Measurements from ENCODE around the gene FLVCR2. TPM values are rescaled to one million over a fixed set of nuclear protein-coding genes. Genes with fewer than 3 reads are reported as not detected.
A peak's percentile ranks its signal among the peaks of the same experiment; 100 is the strongest.

FLVCR2 gene
- total RNA-seq, 2 donors from 2014 or later, result under 0.01 to 1.3 TPM

DNA sequence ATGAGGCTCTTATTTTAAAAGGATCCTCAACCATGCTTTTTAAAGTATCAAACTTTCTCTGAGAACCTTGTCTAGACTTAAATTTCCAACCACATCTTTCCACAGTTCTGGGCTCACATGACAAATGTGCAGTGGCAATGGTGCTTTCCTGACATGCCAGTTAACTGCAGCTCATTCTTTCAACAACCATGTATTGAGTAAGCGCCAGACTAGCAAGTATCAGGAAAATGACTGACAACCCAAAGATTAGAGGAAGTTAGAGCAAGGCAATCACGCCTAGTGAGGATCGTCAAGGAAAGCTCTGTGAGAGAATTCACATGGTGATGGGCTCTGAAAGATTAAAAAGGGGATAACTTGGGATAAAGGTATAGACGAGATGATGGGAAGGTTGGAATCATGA lies 35.8 kb downstream of the FLVCR2 start:
- peak in 1 of 4 donors; percentile 33 for DNase-seq
- no peak for TF ChIP-seq POLR2A (IDR thresholded peaks at IDR 0.05)
- TF ChIP-seq, protein P1, sequence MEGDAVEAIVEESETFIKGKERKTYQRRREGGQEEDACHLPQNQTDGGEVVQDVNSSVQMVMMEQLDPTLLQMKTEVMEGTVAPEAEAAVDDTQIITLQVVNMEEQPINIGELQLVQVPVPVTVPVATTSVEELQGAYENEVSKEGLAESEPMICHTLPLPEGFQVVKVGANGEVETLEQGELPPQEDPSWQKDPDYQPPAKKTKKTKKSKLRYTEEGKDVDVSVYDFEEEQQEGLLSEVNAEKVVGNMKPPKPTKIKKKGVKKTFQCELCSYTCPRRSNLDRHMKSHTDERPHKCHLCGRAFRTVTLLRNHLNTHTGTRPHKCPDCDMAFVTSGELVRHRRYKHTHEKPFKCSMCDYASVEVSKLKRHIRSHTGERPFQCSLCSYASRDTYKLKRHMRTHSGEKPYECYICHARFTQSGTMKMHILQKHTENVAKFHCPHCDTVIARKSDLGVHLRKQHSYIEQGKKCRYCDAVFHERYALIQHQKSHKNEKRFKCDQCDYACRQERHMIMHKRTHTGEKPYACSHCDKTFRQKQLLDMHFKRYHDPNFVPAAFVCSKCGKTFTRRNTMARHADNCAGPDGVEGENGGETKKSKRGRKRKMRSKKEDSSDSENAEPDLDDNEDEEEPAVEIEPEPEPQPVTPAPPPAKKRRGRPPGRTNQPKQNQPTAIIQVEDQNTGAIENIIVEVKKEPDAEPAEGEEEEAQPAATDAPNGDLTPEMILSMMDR (IDR thresholded peaks at IDR 0.05), result no peak
- H3K36me3 ChIP-seq (replicated peaks in 1 of 2; ENCODE audit: insufficient read depth in 1 of 2, low read depth in 2 of 2), result no peaks in the 10 kb centered on the region
- no peaks in the 10 kb centered on the region for H3K9me3 ChIP-seq
- ATAC-seq, result no peak
- WGBS, 2 donors, result 53 to 57% methylated on average over 4 of the region's 4 CpGs
- peak overlapping the region in 1 of 4 donors; percentile 57 for H3K27ac ChIP-seq
- H3K27me3 ChIP-seq, result no peaks in the 10 kb centered on the region
- H3K4me1 ChIP-seq, result no peaks in the 10 kb centered on the region
- H3K4me3 ChIP-seq, result no peak overlapping the region
- intact Hi-C loops (cut with DNase I), result no loop called here

DNA sequence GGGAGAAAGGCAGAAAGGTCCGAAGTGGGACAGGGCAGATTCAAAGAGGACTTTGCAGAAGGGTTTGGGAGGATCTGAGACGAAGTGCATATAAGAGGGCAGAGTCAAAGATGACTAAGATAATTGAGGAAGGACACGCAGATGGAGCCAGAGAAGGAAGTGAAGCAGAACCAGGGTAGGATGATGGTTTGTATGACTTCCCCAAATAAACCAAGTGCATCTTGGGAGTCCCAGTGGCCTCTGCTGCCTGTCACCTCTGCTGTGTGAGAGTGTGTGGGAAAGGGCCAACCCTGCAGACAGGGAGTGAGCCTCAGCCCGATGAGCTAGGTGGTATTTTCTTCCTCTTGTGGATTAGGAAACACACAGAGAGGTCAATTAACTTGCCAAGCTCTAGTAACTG lies 36.8 kb downstream of the FLVCR2 start:
- no peaks in the 10 kb centered on the region for H3K9me3 ChIP-seq
- WGBS, 2 donors, result 60 to 78% methylated on average over 4 of the region's 4 CpGs
- no peaks in the 10 kb centered on the region for H3K27me3 ChIP-seq
- intact Hi-C loops (cut with DNase I), result no loop called here
- TF ChIP-seq, protein P1 (IDR thresholded peaks at IDR 0.05), result no peak
- no peak for TF ChIP-seq POLR2A (IDR thresholded peaks at IDR 0.05)
- H3K27ac ChIP-seq, result peak overlapping the region in 1 of 4 donors; percentile 57
- no peak overlapping the region for H3K4me3 ChIP-seq
- no peaks in the 10 kb centered on the region for H3K4me1 ChIP-seq
- ATAC-seq, result no peak
- DNase-seq, result peak in 1 of 4 donors; percentile 62
- no peaks in the 10 kb centered on the region for H3K36me3 ChIP-seq (replicated peaks in 1 of 2; ENCODE audit: insufficient read depth in 1 of 2, low read depth in 2 of 2)

- H3K36me3 ChIP-seq (replicated peaks in 1 of 2; ENCODE audit: insufficient read depth in 1 of 2, low read depth in 2 of 2), result no peaks in the 10 kb centered on the region
- no peaks in the 10 kb centered on the region for H3K9me3 ChIP-seq
- H3K27me3 ChIP-seq, result no peaks in the 10 kb centered on the region
- DNase-seq, result peak in 1 of 4 donors; percentile 27
- no peaks in the 10 kb centered on the region for H3K4me1 ChIP-seq
- TF ChIP-seq, protein P1 (IDR thresholded peaks at IDR 0.05), result no peak
- TF ChIP-seq POLR2A (IDR thresholded peaks at IDR 0.05), result no peak
- 78 to 92% methylated on average over 1 of the region's 1 CpG for WGBS, 2 donors
- no peak overlapping the region for H3K27ac ChIP-seq
- ATAC-seq, result no peak
- intact Hi-C loops (cut with DNase I), result no loop called here
- H3K4me3 ChIP-seq, result no peak overlapping the region
These were observed 41.1 kb downstream of the FLVCR2 start for GRCh38 chr14:75619548-75619947.

GRCh38 chr14:75625034-75625433 lies 46.6 kb downstream of the FLVCR2 start:
- no peak overlapping the region for H3K27ac ChIP-seq
- H3K36me3 ChIP-seq (replicated peaks in 1 of 2; ENCODE audit: insufficient read depth in 1 of 2, low read depth in 2 of 2), result no peaks in the 10 kb centered on the region
- no peaks in the 10 kb centered on the region for H3K4me1 ChIP-seq
- 82 to 95% methylated on average over 3 of the region's 3 CpGs for WGBS, 2 donors
- no peak overlapping the region for H3K4me3 ChIP-seq
- no peak for TF ChIP-seq POLR2A (IDR thresholded peaks at IDR 0.05)
- TF ChIP-seq, protein P1 (IDR thresholded peaks at IDR 0.05), result no peak
- intact Hi-C loops (cut with DNase I), result no loop called here
- H3K27me3 ChIP-seq, result no peaks in the 10 kb centered on the region
- no peak for ATAC-seq
- DNase-seq, result no peak
- H3K9me3 ChIP-seq, result no peaks in the 10 kb centered on the region

DNA sequence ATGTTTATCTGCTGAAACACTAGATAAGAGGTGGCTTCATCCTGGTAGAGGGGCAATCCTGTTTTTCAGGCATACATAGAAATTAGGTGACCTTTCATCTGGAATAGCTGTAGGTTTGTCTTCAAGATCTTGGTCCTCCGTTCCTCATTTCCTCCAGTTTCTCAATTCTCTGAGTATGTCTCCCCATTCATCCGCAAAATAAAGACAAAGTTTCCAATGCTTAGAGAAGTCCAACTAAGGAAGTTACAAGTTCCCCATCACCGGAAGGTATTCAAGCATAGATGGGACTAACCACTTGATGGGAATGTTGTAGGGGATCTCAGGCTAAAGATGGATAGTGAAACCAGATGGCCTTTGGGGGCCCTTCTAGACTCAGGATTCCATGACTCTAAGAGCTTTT lies 48.0 kb downstream of the FLVCR2 start:
- H3K27me3 ChIP-seq, result no peaks in the 10 kb centered on the region
- no peak overlapping the region for H3K4me3 ChIP-seq
- H3K27ac ChIP-seq, result no peak overlapping the region
- H3K9me3 ChIP-seq, result no peaks in the 10 kb centered on the region
- 88 to 95% methylated on average over 3 of the region's 3 CpGs for WGBS, 2 donors
- intact Hi-C loops (cut with DNase I), result no loop called here
- H3K36me3 ChIP-seq (replicated peaks in 1 of 2; ENCODE audit: insufficient read depth in 1 of 2, low read depth in 2 of 2), result no peaks in the 10 kb centered on the region
- H3K4me1 ChIP-seq, result no peaks in the 10 kb centered on the region
- no peak for DNase-seq
- no peak for ATAC-seq
- TF ChIP-seq, protein P1 (IDR thresholded peaks at IDR 0.05), result no peak
- TF ChIP-seq POLR2A (IDR thresholded peaks at IDR 0.05), result no peak

Measured in body of pancreas (tissue), 4 donors.